Hematopoietic multipotent progenitor cell treated with erythropoietin and hydrocortisone succinate and interleukin-3 and kit ligand, for 15 days (in vitro differentiated cells): ENCODE results near the gene KRTAP8-1.

Experiments used
- DNase-seq: peaks from one replicate; pipeline ENCODE4 v3.0.0-alpha.2; 2015; ENCODE audit warnings: low spot score

KRTAP8-1 gene, protein sequence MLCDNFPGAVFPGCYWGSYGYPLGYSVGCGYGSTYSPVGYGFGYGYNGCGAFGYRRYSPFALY

DNA sequence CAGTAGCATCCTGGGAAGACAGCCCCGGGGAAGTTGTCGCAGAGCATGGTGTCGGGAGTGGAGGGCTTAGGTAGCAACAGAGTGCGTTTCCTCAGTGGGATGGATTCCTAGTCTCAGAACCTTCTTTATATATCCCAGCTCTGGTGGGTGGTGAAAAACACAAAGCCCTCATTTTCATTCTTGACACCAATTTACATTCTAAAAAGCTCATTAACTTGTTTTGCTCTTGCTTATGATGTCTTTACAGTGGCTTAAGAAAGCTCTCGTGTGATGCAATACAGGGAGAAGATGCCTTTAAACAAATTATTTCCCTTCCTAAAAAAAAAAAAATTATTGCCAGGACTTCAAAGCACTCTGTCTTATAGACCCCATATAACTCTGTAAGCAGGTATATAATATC lies at the start of gene KRTAP8-1:
TSS of gene KRTAP8-1 (minus strand) at position 101 of the 400 bp plus-strand sequence. CDS start at position 47, 54 bp downstream.
- no peak for DNase-seq

DNA sequence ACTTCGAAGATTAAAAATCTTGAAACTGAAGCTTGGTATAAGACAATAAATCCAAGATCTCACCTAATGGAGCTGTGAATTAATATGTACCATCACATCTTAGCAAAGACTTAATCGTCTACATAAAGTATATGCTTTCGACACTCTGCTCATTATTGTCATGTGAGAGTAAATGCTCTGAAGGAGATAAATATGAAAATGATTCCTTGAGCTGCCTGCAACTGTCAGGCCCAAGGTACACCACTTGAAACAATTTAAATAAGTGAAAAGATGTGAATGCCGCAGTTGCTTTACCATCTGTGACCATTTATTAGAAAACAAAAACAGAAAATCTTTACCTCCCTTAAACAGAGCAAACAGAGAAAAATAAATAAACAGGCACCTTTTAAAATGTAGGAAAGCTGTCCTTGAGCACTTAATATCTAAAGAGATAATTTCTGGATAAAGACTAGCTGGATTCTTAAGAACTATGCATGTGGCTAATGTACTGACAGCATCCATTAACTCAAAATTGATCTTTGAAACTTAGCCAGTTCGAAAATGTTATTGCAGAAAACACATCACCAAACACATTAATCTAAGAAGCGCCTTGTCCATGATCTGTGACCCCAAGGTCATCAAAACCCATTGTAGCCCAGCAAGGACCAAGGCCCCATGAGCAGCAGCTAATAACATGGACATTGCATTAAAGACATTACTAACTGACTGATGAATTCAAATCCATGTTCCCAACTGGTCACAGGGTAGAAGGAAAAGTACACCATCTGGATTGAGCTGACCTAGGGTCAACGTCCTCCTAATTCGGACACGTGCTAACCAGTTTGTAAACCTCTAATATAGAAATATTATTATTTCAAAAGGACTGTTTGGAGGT lies 34.8 kb upstream of the KRTAP8-1 start:
- no peak for DNase-seq

- no peak for DNase-seq
Observed at GRCh38 chr21:30842990-30843389, 29.9 kb upstream of the KRTAP8-1 start.

DNA sequence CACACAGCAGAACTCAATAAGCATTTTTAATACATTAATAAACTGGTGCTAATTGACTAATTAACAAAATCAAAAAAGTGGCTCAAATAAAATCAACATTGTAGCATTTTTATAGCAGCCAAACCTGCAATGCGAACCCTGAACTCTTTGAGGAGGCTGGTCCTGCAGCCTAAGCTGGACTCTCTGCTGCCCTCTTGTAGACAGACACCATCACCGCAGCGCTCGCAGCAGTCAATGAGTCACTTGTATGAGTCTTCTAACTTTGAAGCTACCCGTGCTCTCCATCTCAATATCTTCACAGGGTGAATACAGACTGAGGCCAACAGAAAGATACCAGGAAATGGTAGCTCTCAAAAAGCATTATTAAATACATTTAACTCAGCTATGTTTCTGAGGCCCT lies 26.2 kb upstream of the KRTAP8-1 start:
- no peak for DNase-seq

DNA sequence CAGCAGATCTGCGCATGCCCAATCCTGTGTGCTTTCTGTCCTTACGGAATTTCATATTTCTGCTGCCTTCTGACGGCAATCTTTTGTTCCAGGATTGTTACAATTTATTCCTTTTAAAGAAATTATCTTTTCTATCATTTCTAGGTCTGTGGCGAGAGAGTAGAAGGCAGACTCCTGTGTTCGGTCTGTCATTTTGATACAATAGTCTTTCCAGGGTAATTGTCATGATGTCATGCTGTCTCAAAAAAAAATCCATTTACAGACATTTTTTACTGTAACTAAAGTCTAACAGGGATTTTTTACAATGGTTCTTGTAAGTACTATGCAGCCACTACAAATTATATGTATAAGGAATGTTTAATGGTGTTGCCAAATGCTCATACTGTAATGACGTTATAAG lies 25.5 kb upstream of the KRTAP8-1 start:
- no peak for DNase-seq

DNA sequence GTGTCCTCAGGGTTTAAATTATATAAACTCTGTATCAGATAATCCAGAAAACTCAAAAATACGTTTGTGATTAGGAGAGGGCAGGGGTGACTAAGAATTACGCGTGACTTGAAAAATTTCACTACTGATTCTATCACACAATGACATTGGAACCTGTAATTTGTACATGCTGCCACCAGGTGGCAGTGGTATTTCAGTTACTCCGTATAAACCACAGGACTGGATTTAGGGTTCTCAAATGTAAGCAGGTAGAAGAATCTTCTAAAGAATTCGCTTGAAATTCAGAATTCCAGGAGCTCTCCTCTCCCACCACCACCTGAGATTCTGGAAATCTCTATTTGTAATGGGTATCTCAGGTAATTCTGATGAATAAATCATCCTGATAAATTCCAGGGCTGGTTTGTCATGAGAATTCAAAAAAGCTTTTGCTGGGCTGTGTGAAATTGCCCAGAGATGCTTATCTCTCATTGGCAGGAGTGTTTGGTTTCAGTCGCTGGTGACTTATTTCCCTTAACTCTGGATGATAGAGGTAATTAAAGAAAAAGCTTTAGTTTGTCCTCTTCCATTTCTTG lies 18.2 kb upstream of the KRTAP8-1 start:
- DNase-seq: peak; percentile 8

GRCh38 chr21:30829659-30830058 lies 16.6 kb upstream of the KRTAP8-1 start, which contains the start of gene KRTAP7-1:
KRTAP7-1 (minus strand) TSS chr21:30829759; CDS start chr21:30829698, 61 bp downstream.
- no peak for DNase-seq

DNA sequence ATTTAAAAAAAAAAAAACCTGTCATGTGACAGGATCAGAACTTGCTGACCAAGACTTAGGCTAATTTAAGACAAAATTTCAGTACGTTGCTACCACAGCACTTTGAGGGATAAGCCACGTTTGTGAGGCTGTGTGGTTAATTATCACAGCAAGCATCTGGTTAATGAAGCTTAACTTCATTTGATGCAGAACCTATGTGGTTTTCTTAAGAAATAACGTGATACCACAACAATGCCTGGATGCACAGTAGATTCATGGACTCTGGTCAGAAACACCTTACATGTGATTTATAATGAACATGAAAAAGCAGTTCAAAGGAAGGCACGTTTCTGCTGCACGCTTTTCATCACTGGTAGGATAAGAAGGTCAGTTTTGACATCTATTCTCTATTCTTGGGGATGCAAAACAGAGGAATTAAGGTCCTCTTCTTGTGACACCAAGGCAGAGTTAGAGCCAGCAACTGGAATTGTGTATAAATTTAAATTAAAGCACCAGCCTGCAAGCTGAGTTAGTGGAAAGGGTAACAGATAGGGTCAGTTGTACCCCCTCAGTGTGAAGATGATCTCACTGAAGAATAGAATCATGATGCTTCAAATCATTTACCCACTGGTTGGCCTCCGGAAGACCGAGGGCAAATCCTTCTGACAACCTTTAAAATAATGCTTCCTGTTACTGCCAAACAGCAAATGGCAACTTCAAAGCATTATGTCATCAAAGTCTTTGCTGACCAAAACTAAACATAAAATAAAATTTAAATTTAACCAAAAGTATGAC lies 6.0 kb upstream of the KRTAP8-1 start:
- no peak for DNase-seq

GRCh38 chr21:30800605-30801004 lies 12.5 kb downstream of the KRTAP8-1 start:
- no peak for DNase-seq

GRCh38 chr21:30793581-30794314 lies 19.3 kb downstream of the KRTAP8-1 start:
- no peak for DNase-seq

GRCh38 chr21:30779249-30779648 lies 33.8 kb downstream of the KRTAP8-1 start:
- DNase-seq: no peak

GRCh38 chr21:30769724-30770431 lies 43.2 kb downstream of the KRTAP8-1 start:
- DNase-seq: no peak
